Mesenchymal stem cell (in vitro differentiated cells and primary cell): Measurements from ENCODE around the gene ANKMY1.

Experiments
- DNase-seq: peaks from one replicate; pipeline ENCODE4 v3.0.0-alpha.2; 2013
- H2AFZ ChIP-seq: one replicate; pipeline ENCODE4 v1.6.1; 2013; ENCODE audit warnings: low read depth, mild to moderate bottlenecking, control low read depth, inconsistent platforms, low read length, moderate library complexity
- H2AK5ac ChIP-seq: 2 replicates; pipeline ENCODE4 v1.6.1; 2013; ENCODE audit warnings: low read length, moderate library complexity, mild to moderate bottlenecking, inconsistent platforms; ENCODE audit not compliant: severe bottlenecking
- H2BK120ac ChIP-seq: one replicate; pipeline ENCODE4 v1.6.1; 2013; ENCODE audit warnings: low read depth, mild to moderate bottlenecking, inconsistent platforms, low read length, moderate library complexity
- H2BK12ac ChIP-seq, 2 experiments: one replicate each; pipeline ENCODE4 v1.6.1; 2013; ENCODE audit warnings: inconsistent platforms in 2 of 2, low read length in 2 of 2, mild to moderate bottlenecking in 2 of 2, moderate library complexity in 2 of 2, control low read depth in 1 of 2
- H2BK15ac ChIP-seq: one replicate; pipeline ENCODE4 v1.6.1; 2013; ENCODE audit warnings: mild to moderate bottlenecking, low read depth, inconsistent platforms; ENCODE audit not compliant: poor library complexity, severe bottlenecking
- H2BK5ac ChIP-seq: 2 replicates; pipeline ENCODE4 v1.6.1; 2013; ENCODE audit warnings: low read depth, mild to moderate bottlenecking, low read length, control low read depth, inconsistent platforms; ENCODE audit not compliant: poor library complexity, severe bottlenecking
- H3K14ac ChIP-seq, 2 experiments: one replicate each; pipeline ENCODE4 v1.6.1; 2013; ENCODE audit warnings: inconsistent platforms in 2 of 2, low read length in 2 of 2, control low read depth in 1 of 2, mild to moderate bottlenecking in 1 of 2, moderate library complexity in 1 of 2
- H3K18ac ChIP-seq, 2 experiments: one replicate each; pipeline ENCODE4 v1.6.1; 2013; ENCODE audit warnings: inconsistent platforms in 2 of 2, low read length in 2 of 2, control low read depth in 1 of 2, low read depth in 1 of 2, mild to moderate bottlenecking in 1 of 2
- H3K23ac ChIP-seq, 2 experiments: one replicate each; pipeline ENCODE4 v1.6.1; 2013; ENCODE audit warnings: inconsistent platforms in 2 of 2, low read length in 2 of 2, mild to moderate bottlenecking in 2 of 2, moderate library complexity in 2 of 2, control low read depth in 1 of 2
- H3K27ac ChIP-seq: 2 replicates; pipeline ENCODE4 v1.5.1; 2013; ENCODE audit warnings: mild to moderate bottlenecking, moderate library complexity, low read length, control low read depth, inconsistent platforms; ENCODE audit not compliant: poor library complexity, severe bottlenecking
- H3K27me3 ChIP-seq, 2 experiments: 2 replicates each; pipeline versions ENCODE4 v1.6.1 to v1.7.0; 2013; ENCODE audit warnings: low read length in 2 of 2, mild to moderate bottlenecking in 2 of 2, moderate library complexity in 2 of 2, control low read depth in 1 of 2, inconsistent platforms in 1 of 2; ENCODE audit not compliant: control insufficient read depth in 1 of 2, insufficient read depth in 1 of 2
- H3K36me3 ChIP-seq, 2 experiments: 2 replicates each; pipeline versions ENCODE4 v1.6.1 to v1.7.0; 2013; ENCODE audit warnings: low read length in 2 of 2, control low read depth in 1 of 2, inconsistent platforms in 1 of 2, low read depth in 1 of 2, mild to moderate bottlenecking in 1 of 2; ENCODE audit not compliant: insufficient read depth in 2 of 2, control insufficient read depth in 1 of 2
- H3K4ac ChIP-seq, 2 experiments: one replicate each; pipeline ENCODE4 v1.6.1; 2013; ENCODE audit warnings: inconsistent platforms in 2 of 2, low read length in 2 of 2, mild to moderate bottlenecking in 2 of 2, moderate library complexity in 2 of 2, control low read depth in 1 of 2, low read depth in 1 of 2
- H3K4me1 ChIP-seq: 2 replicates; pipeline ENCODE4 v1.6.1; 2013; ENCODE audit warnings: low read depth, low read length, control low read depth; ENCODE audit not compliant: control insufficient read depth, insufficient read depth
- H3K4me2 ChIP-seq: 2 replicates; pipeline ENCODE4 v1.6.1; 2013; ENCODE audit warnings: low read length, mild to moderate bottlenecking, inconsistent platforms; ENCODE audit not compliant: poor library complexity, severe bottlenecking
- H3K4me3 ChIP-seq, 2 experiments: 2 replicates each; pipeline versions ENCODE4 v1.5.1 to v1.7.0; 2013; ENCODE audit warnings: low read length in 2 of 2, mild to moderate bottlenecking in 2 of 2, control low read depth in 1 of 2, low read depth in 1 of 2; ENCODE audit not compliant: insufficient read depth in 1 of 2
- H3K79me1 ChIP-seq: replicated peaks from 2 replicates; pipeline ENCODE4 v1.6.1; 2013; ENCODE audit warnings: mild to moderate bottlenecking, control low read depth, low read length, inconsistent platforms; ENCODE audit not compliant: poor library complexity, severe bottlenecking
- H3K9ac ChIP-seq: 2 replicates; pipeline ENCODE4 v1.7.0; 2013; ENCODE audit warnings: mild to moderate bottlenecking, low read length, moderate library complexity
- H3K9me3 ChIP-seq: 2 replicates; pipeline ENCODE4 v1.7.0; 2013; ENCODE audit warnings: mild to moderate bottlenecking, low read length; ENCODE audit not compliant: control insufficient read depth
- H4K8ac ChIP-seq: one replicate; pipeline ENCODE4 v1.6.1; 2013; ENCODE audit warnings: inconsistent platforms, mild to moderate bottlenecking, low read length, moderate library complexity
- H4K91ac ChIP-seq: one replicate; pipeline ENCODE4 v1.6.1; 2013; ENCODE audit warnings: mild to moderate bottlenecking, low read length, inconsistent platforms
- WGBS: methylation state at CpG from one replicate; pipeline ENCODE4 v1.1.7; 2013; ENCODE audit warnings: mixed read lengths; 5-methylcytosine and 5-hydroxymethylcytosine counted together

Gene ANKMY1

GRCh38 chr2:240557101-240557751, 562 bp downstream of the ANKMY1 start:
- Histone ChIP-seq H3K4ac (no peak overlapping the region), H4K91ac (no peak overlapping the region), H2AK5ac (no peak overlapping the region), H4K8ac (peak overlapping the region; percentile 60), H3K4me3 (peak overlapping the region; percentile 54 to 71), H3K36me3 (peaks cover 18 to 34% of the 10 kb centered on the region in 2 experiments), H3K27ac (no peak overlapping the region), H3K9me3 (no peaks in the 10 kb centered on the region), H3K27me3 (no peaks in the 10 kb centered on the region), H3K23ac (peak overlapping the region in 1 of 2 experiments; percentile 29), H2BK12ac (no peak overlapping the region), H3K4me1 (peaks cover 40% of the 10 kb centered on the region), H2BK5ac (no peak overlapping the region), H2BK120ac (no peak overlapping the region), H3K79me1 (peaks cover 59% of the 10 kb centered on the region), H2BK15ac (no peak overlapping the region), H3K18ac (no peak overlapping the region), H3K14ac (no peak overlapping the region), H3K4me2 (peak overlapping the region; percentile 97), H3K9ac (peak overlapping the region; percentile 73), H2AFZ (no peak overlapping the region)
- no peak for DNase-seq
- WGBS, result 65% methylated on average over 51 of the region's 51 CpGs

- Histone ChIP-seq H2BK15ac (peak overlapping the region; percentile 64), H4K91ac (no peak overlapping the region), H2BK120ac (no peak overlapping the region), H3K9ac (peak overlapping the region; percentile 73), H3K9me3 (no peaks in the 10 kb centered on the region), H3K36me3 (peaks cover 24 to 34% of the 10 kb centered on the region in 2 experiments), H3K4me2 (no peak overlapping the region), H3K27ac (no peak overlapping the region), H3K4ac (no peak overlapping the region), H4K8ac (no peak overlapping the region), H3K4me3 (peak overlapping the region in 1 of 2 experiments; percentile 71), H2AK5ac (no peak overlapping the region), H2BK12ac (no peak overlapping the region), H3K79me1 (peaks cover 59% of the 10 kb centered on the region), H3K18ac (no peak overlapping the region), H3K14ac (no peak overlapping the region), H3K23ac (no peak overlapping the region), H3K27me3 (no peaks in the 10 kb centered on the region), H3K4me1 (peaks cover 40% of the 10 kb centered on the region), H2AFZ (no peak overlapping the region), H2BK5ac (no peak overlapping the region)
- WGBS, result 57% methylated on average over 9 of the region's 9 CpGs
- DNase-seq, result peak; percentile 37
Observed at GRCh38 chr2:240556553-240557100, 1.2 kb downstream of the ANKMY1 start.

GRCh38 chr2:240555541-240556250, 2.1 kb downstream of the ANKMY1 start:
- Histone ChIP-seq H3K27me3 (no peaks in the 10 kb centered on the region), H3K36me3 (peaks cover 32 to 34% of the 10 kb centered on the region in 2 experiments), H2BK5ac (no peak overlapping the region), H3K4me2 (no peak overlapping the region), H2BK12ac (no peak overlapping the region), H2BK15ac (no peak overlapping the region), H3K4ac (peak overlapping the region in 1 of 2 experiments; percentile 24), H3K4me1 (peaks cover 40% of the 10 kb centered on the region), H3K9ac (no peak overlapping the region), H4K91ac (no peak overlapping the region), H3K18ac (no peak overlapping the region), H3K14ac (no peak overlapping the region), H3K79me1 (peaks cover 61% of the 10 kb centered on the region), H3K23ac (no peak overlapping the region), H2AK5ac (no peak overlapping the region), H2AFZ (no peak overlapping the region), H2BK120ac (no peak overlapping the region), H3K4me3 (no peak overlapping the region), H3K27ac (no peak overlapping the region), H3K9me3 (no peaks in the 10 kb centered on the region), H4K8ac (no peak overlapping the region)
- DNase-seq, result no peak
- WGBS, result 87% methylated on average over 12 of the region's 16 CpGs
